Measurements from ENCODE around the gene BOLA3. TPM values are rescaled to one million over a fixed set of nuclear protein-coding genes. Genes with fewer than 3 reads are reported as not detected.

Gene BOLA3
- total and polyA plus RNA-seq, 2 donors (not counting 1 experiment from before 2014, with no cell fraction given) = 28.2 to 48.8 TPM

- no peak for DNase-seq (ENCODE audit: low read depth in 2 of 2)
- Histone ChIP-seq H3K9me3 (ENCODE audit: control insufficient read depth, insufficient read depth, low read depth, low read length) (no peaks in the 10 kb centered on the region), H4K20me1 (ENCODE audit: control insufficient read depth, extremely low read depth, insufficient read depth, low read length) (no peaks in the 10 kb centered on the region), H3K27ac (ENCODE audit: insufficient read depth, low read length) (no peak overlapping the region), H3K4me1 (ENCODE audit: control insufficient read depth, extremely low read depth, insufficient read depth, low read length) (peaks cover 7% of the 10 kb centered on the region), H3K79me2 (ENCODE audit: control insufficient read depth, insufficient read depth, low read length) (peaks cover 9% of the 10 kb centered on the region), H3K9ac (ENCODE audit: insufficient read depth, low read length) (no peak overlapping the region), H3K4me2 (ENCODE audit: extremely low read depth, insufficient read depth, low read length) (no peak overlapping the region), H3K4me3 (replicated peaks in 1 of 4; ENCODE audit: control extremely low read depth in 1 of 4, insufficient read depth in 1 of 4, low read depth in 3 of 4, low read length in 4 of 4) (no peak overlapping the region), H2AFZ (ENCODE audit: low read length) (no peak overlapping the region), H3K36me3 (ENCODE audit: control insufficient read depth, insufficient read depth, low read length) (peaks cover 5% of the 10 kb centered on the region), H3K27me3 (ENCODE audit: control insufficient read depth, insufficient read depth, low read length) (no peaks in the 10 kb centered on the region)
- TF ChIP-seq EZH2 (IDR thresholded peaks at IDR 0.05; ENCODE audit: low read length, missing control alignments) (no peak), CTCF (conservative IDR thresholded peaks at IDR 0.05 in 1 of 2, IDR thresholded peaks at IDR 0.05 in 1 of 2; ENCODE audit: low read depth in 1 of 2, low read length in 2 of 2) (no peak)
These were observed 2.0 kb upstream of the BOLA3 start for GRCh38 chr2:74149570-74150319.

- TF ChIP-seq CTCF (conservative IDR thresholded peaks at IDR 0.05 in 1 of 2, IDR thresholded peaks at IDR 0.05 in 1 of 2; ENCODE audit: low read depth in 1 of 2, low read length in 2 of 2) = no peak
- no peak for TF ChIP-seq EZH2 (IDR thresholded peaks at IDR 0.05; ENCODE audit: low read length, missing control alignments)
- Histone ChIP-seq H3K9ac (ENCODE audit: insufficient read depth, low read length) (no peak overlapping the region), H3K79me2 (ENCODE audit: control insufficient read depth, insufficient read depth, low read length) (peaks cover 9% of the 10 kb centered on the region), H4K20me1 (ENCODE audit: control insufficient read depth, extremely low read depth, insufficient read depth, low read length) (no peaks in the 10 kb centered on the region), H3K36me3 (ENCODE audit: control insufficient read depth, insufficient read depth, low read length) (peaks cover 3% of the 10 kb centered on the region), H3K4me2 (ENCODE audit: extremely low read depth, insufficient read depth, low read length) (no peak overlapping the region), H3K4me1 (ENCODE audit: control insufficient read depth, extremely low read depth, insufficient read depth, low read length) (peaks cover 7% of the 10 kb centered on the region), H2AFZ (ENCODE audit: low read length) (no peak overlapping the region), H3K27ac (ENCODE audit: insufficient read depth, low read length) (no peak overlapping the region), H3K27me3 (ENCODE audit: control insufficient read depth, insufficient read depth, low read length) (no peaks in the 10 kb centered on the region), H3K9me3 (ENCODE audit: control insufficient read depth, insufficient read depth, low read depth, low read length) (no peaks in the 10 kb centered on the region), H3K4me3 (replicated peaks in 1 of 4; ENCODE audit: control extremely low read depth in 1 of 4, insufficient read depth in 1 of 4, low read depth in 3 of 4, low read length in 4 of 4) (no peak overlapping the region)
- DNase-seq (ENCODE audit: low read depth in 2 of 2) = no peak
These were observed 1.5 kb upstream of the BOLA3 start for GRCh38 chr2:74149247-74149525.

- H3K9me3 ChIP-seq (ENCODE audit: control insufficient read depth, insufficient read depth, low read depth, low read length) = no peaks in the 10 kb centered on the region
- DNase-seq (ENCODE audit: low read depth in 2 of 2) = peak in 1 of 2 donors; percentile 3
- H3K36me3 ChIP-seq (ENCODE audit: control insufficient read depth, insufficient read depth, low read length) = peaks cover 3% of the 10 kb centered on the region
- H4K20me1 ChIP-seq (ENCODE audit: control insufficient read depth, extremely low read depth, insufficient read depth, low read length) = no peaks in the 10 kb centered on the region
- H3K27ac ChIP-seq (ENCODE audit: insufficient read depth, low read length) = peak overlapping the region; percentile 68
- H3K9ac ChIP-seq (ENCODE audit: insufficient read depth, low read length) = peak overlapping the region; percentile 64
- H3K4me2 ChIP-seq (ENCODE audit: extremely low read depth, insufficient read depth, low read length) = peak overlapping the region; percentile 97
- H2AFZ ChIP-seq (ENCODE audit: low read length) = peak overlapping the region; percentile 97
- H3K79me2 ChIP-seq (ENCODE audit: control insufficient read depth, insufficient read depth, low read length) = peaks cover 9% of the 10 kb centered on the region
- H3K4me1 ChIP-seq (ENCODE audit: control insufficient read depth, extremely low read depth, insufficient read depth, low read length) = peaks cover 7% of the 10 kb centered on the region
- no peaks in the 10 kb centered on the region for H3K27me3 ChIP-seq (ENCODE audit: control insufficient read depth, insufficient read depth, low read length)
- peak overlapping the region; percentile 70 to 87 (median 77) for H3K4me3 ChIP-seq (replicated peaks in 1 of 4; ENCODE audit: control extremely low read depth in 1 of 4, insufficient read depth in 1 of 4, low read depth in 3 of 4, low read length in 4 of 4)
- no peak for TF ChIP-seq EZH2 (IDR thresholded peaks at IDR 0.05; ENCODE audit: low read length, missing control alignments)
- TF ChIP-seq CTCF (conservative IDR thresholded peaks at IDR 0.05 in 1 of 2, IDR thresholded peaks at IDR 0.05 in 1 of 2; ENCODE audit: low read depth in 1 of 2, low read length in 2 of 2) = no peak
These were observed 940 bp upstream of the BOLA3 start for GRCh38 chr2:74148457-74149246.

Data from fibroblast of lung (primary cell).